BE2C (cell line): ENCODE results near the gene SNRNP27.
"Not testable (repeated sequence)": the region's sequence is repeated elsewhere in the genome, so short reads cannot be mapped to it uniquely, and the experiment has no call there.

ENCODE experiments used
- DNase-seq: peaks from one replicate; pipeline ENCODE4 v3.0.0-alpha.2; 2020
- H3K27me3 ChIP-seq: fragments of 250-450 bp; sonication (Bioruptor Pico); 2 replicates; pipeline ENCODE4 v1.5.1; 2020; ENCODE audit warnings: mild to moderate bottlenecking
- H3K36me3 ChIP-seq: fragments of 250-450 bp; sonication (Bioruptor Pico); 2 replicates; pipeline ENCODE4 v1.5.1; 2020; ENCODE audit warnings: mild to moderate bottlenecking
- H3K4me1 ChIP-seq: fragments of 250-450 bp; sonication (Bioruptor Pico); 2 replicates; pipeline ENCODE4 v1.5.1; 2020
- H3K4me3 ChIP-seq: 2 replicates; pipeline ENCODE4 v1.5.1; 2011; ENCODE audit warnings: low read depth, low read length
- H3K9me3 ChIP-seq: fragments of 250-450 bp; sonication (Bioruptor Pico); 2 replicates; pipeline ENCODE4 v1.5.1; 2020
- CTCF ChIP-seq: IDR thresholded peaks from 2 replicates; pipeline ENCODE4 v1.5.1; 2012; ENCODE audit warnings: mild to moderate bottlenecking, low read depth, low read length

SNRNP27 gene

GRCh38 chr2:69948963-69949645, 55.3 kb downstream of the SNRNP27 start:
- DNase-seq: no peak
- H3K9me3 ChIP-seq: no peaks in the 10 kb centered on the region
- H3K4me3 ChIP-seq: no peak overlapping the region

GRCh38 chr2:69950241-69950640, 56.5 kb downstream of the SNRNP27 start:
- no peaks in the 10 kb centered on the region for H3K9me3 ChIP-seq
- no peak for DNase-seq
- H3K36me3 ChIP-seq: no peaks in the 10 kb centered on the region
- H3K4me1 ChIP-seq: no peaks in the 10 kb centered on the region
- TF ChIP-seq CTCF: no peak
- H3K4me3 ChIP-seq: no peak overlapping the region
- H3K27me3 ChIP-seq: no peaks in the 10 kb centered on the region

More at GRCh38 chr2:69948963-69949645, 55.3 kb downstream of the SNRNP27 start:
- H3K36me3 ChIP-seq: no peaks in the 10 kb centered on the region
- H3K27me3 ChIP-seq: no peaks in the 10 kb centered on the region
- H3K4me1 ChIP-seq: no peaks in the 10 kb centered on the region
- TF ChIP-seq CTCF: no peak

GRCh38 chr2:69950671-69951070, 56.9 kb downstream of the SNRNP27 start:
- DNase-seq, H3K4me1 ChIP-seq, H3K27me3 ChIP-seq: not testable (repeated sequence)

GRCh38 chr2:69952336-69953115, 58.8 kb downstream of the SNRNP27 start:
- H3K9me3 ChIP-seq: no peaks in the 10 kb centered on the region
- no peaks in the 10 kb centered on the region for H3K36me3 ChIP-seq
- no peaks in the 10 kb centered on the region for H3K4me1 ChIP-seq
- no peak overlapping the region for H3K4me3 ChIP-seq
- no peak for TF ChIP-seq CTCF
- no peak for DNase-seq
- H3K27me3 ChIP-seq: no peaks in the 10 kb centered on the region

More at GRCh38 chr2:69950671-69951070, 56.9 kb downstream of the SNRNP27 start:
- not testable (repeated sequence) for H3K9me3 ChIP-seq, H3K4me3 ChIP-seq, H3K36me3 ChIP-seq

- no peak for TF ChIP-seq CTCF
Observed at GRCh38 chr2:69954084-69954483, 60.3 kb downstream of the SNRNP27 start.

More at GRCh38 chr2:69954084-69954483, 60.3 kb downstream of the SNRNP27 start:
- Histone ChIP-seq H3K4me3 (no peak overlapping the region), H3K36me3 (no peaks in the 10 kb centered on the region), H3K9me3 (no peaks in the 10 kb centered on the region), H3K27me3 (no peaks in the 10 kb centered on the region), H3K4me1 (no peaks in the 10 kb centered on the region)
- DNase-seq: no peak
